Endothelial cell of umbilical vein (primary cell): ENCODE measurements around the gene MIA2. TPM values are rescaled to one million over a fixed set of nuclear protein-coding genes. Genes with fewer than 3 reads are reported as not detected.

Experiments
- BruUV-seq: library from RNA; stranded (reverse); fragments of 400-500 nt; replicated peaks from 2 replicates; lab custom pipeline; 2021; lab: Mats Ljungman, UMichigan
- CTCF ChIA-PET: fragments of 300-600, 350-600 bp; sonication (Branson Sonifier 250); formaldehyde crosslinking; loops from one replicate; lab custom pipeline; 2021; ENCODE audit warnings: antibody characterized with exemption, inconsistent platforms; lab: Charles Lee
- POLR2A ChIA-PET: fragments of 300-600, 350-600 bp; sonication (Branson Sonifier 250); formaldehyde crosslinking; loops from one replicate; lab custom pipeline; 2021; ENCODE audit warnings: antibody characterized with exemption, inconsistent platforms; lab: Charles Lee
- DNase-seq: peaks from one replicate; pipeline ENCODE4 v3.0.0-alpha.2; 2011; ENCODE audit warnings: low read depth, low spot score
- FAIRE-seq: peaks from 2 replicates; lab custom pipeline; 2011; peaks lifted over from hg19 to GRCh38; lab: Jason Lieb, UNC
- H2AFZ ChIP-seq: 2 replicates; pipeline ENCODE4 v1.6.0; 2012; ENCODE audit warnings: low read depth, low read length, control low read depth, inconsistent platforms
- H3K27ac ChIP-seq: 2 replicates; pipeline ENCODE4 v1.5.1; 2011; ENCODE audit warnings: low read depth, mild to moderate bottlenecking, control low read depth, low read length, moderate library complexity; ENCODE audit not compliant: insufficient read depth
- H3K27me3 ChIP-seq, 2 experiments: 2 replicates each; pipeline versions ENCODE4 v1.6.0 to v1.6.1; 2011; ENCODE audit warnings: low read length in 2 of 2, mixed read lengths in 1 of 2; ENCODE audit not compliant: control insufficient read depth in 2 of 2, insufficient read depth in 2 of 2
- H3K36me3 ChIP-seq, 2 experiments: 2 replicates in 1 of 2; 3 replicates in 1 of 2; pipeline ENCODE4 v1.5.1; 2011; ENCODE audit warnings: low read length in 2 of 2, mild to moderate bottlenecking in 1 of 2, moderate library complexity in 1 of 2; ENCODE audit not compliant: control insufficient read depth in 2 of 2, insufficient read depth in 2 of 2; ENCODE audit errors: extremely low read depth in 1 of 2
- H3K4me1 ChIP-seq: 3 replicates; pipeline ENCODE4 v1.5.1; 2011; ENCODE audit warnings: mild to moderate bottlenecking, low read length; ENCODE audit not compliant: control insufficient read depth, insufficient read depth; ENCODE audit errors: extremely low read depth
- H3K4me2 ChIP-seq: 2 replicates; pipeline ENCODE4 v1.6.1; 2011; ENCODE audit warnings: low read length, control low read depth, mixed read lengths; ENCODE audit not compliant: insufficient read depth
- H3K4me3 ChIP-seq, 3 experiments: fragments of 200-600 bp in 1 of 3; sonication (generic), shearing (Covaris generic) in 1 of 3; replicated peaks in 1 of 3; 2 replicates each; pipeline ENCODE4 v1.5.1; 2011 to 2016; ENCODE audit warnings: control low read depth in 3 of 3, low read length in 3 of 3, mild to moderate bottlenecking in 2 of 3, inconsistent platforms in 1 of 3, low read depth in 1 of 3, moderate library complexity in 1 of 3; ENCODE audit not compliant: insufficient read depth in 1 of 3
- H3K79me2 ChIP-seq: 2 replicates; pipeline ENCODE4 v1.6.0; 2012; ENCODE audit warnings: low read length, inconsistent platforms; ENCODE audit not compliant: control insufficient read depth, insufficient read depth
- H3K9ac ChIP-seq: replicated peaks from 2 replicates; pipeline ENCODE3; 2011; ENCODE audit warnings: low read length, control low read depth; ENCODE audit not compliant: insufficient read depth; ENCODE audit errors: extremely low read depth
- H3K9me1 ChIP-seq: replicated peaks from 3 replicates; pipeline ENCODE4 v1.6.0; 2011; ENCODE audit warnings: mild to moderate bottlenecking, low read length; ENCODE audit not compliant: control insufficient read depth, insufficient read depth; ENCODE audit errors: extremely low read depth
- H3K9me3 ChIP-seq: replicated peaks from 2 replicates; pipeline ENCODE4 v1.5.1; 2012; ENCODE audit warnings: low read length, inconsistent platforms; ENCODE audit not compliant: control insufficient read depth, insufficient read depth
- H4K20me1 ChIP-seq: replicated peaks from 2 replicates; pipeline ENCODE3; 2011; ENCODE audit warnings: mild to moderate bottlenecking, low read length; ENCODE audit not compliant: control insufficient read depth, insufficient read depth; ENCODE audit errors: extremely low read depth
- CTCF ChIP-seq, 2 donors: IDR thresholded peaks; 1 replicate in 1 of 2; 2 replicates in 1 of 2; pipeline ENCODE4 v1.5.1; 2011; ENCODE audit warnings: low read length in 2 of 2, mild to moderate bottlenecking in 2 of 2, moderate library complexity in 2 of 2, control low read depth in 1 of 2, inconsistent platforms in 1 of 2, low read depth in 1 of 2; ENCODE audit not compliant: insufficient read depth in 1 of 2; ENCODE audit errors: extremely low read depth in 1 of 2
- EZH2 ChIP-seq: IDR thresholded peaks from 2 replicates; pipeline ENCODE4 v1.6.1; 2012; ENCODE audit warnings: borderline replicate concordance, low read depth, mild to moderate bottlenecking, moderate library complexity, low read length, inconsistent platforms; ENCODE audit not compliant: severe bottlenecking
- FOS ChIP-seq: IDR thresholded peaks from 2 replicates; pipeline ENCODE4 v1.6.1; 2011; ENCODE audit warnings: mild to moderate bottlenecking, low read length, moderate library complexity, borderline replicate concordance; ENCODE audit not compliant: insufficient read depth
- GATA2 ChIP-seq: IDR thresholded peaks from 2 replicates; pipeline ENCODE4 v1.7.0; 2011; ENCODE audit warnings: low read depth, mild to moderate bottlenecking, moderate library complexity, mixed read lengths, low read length; ENCODE audit not compliant: insufficient read length, insufficient read depth
- JUN ChIP-seq: IDR thresholded peaks from 2 replicates; pipeline ENCODE4 v1.6.1; 2011; ENCODE audit warnings: borderline replicate concordance, low read depth; ENCODE audit not compliant: insufficient read length, insufficient read depth
- MAX ChIP-seq: IDR thresholded peaks from 2 replicates; pipeline ENCODE4 v1.6.1; 2011; ENCODE audit not compliant: insufficient read depth, insufficient read length
- MYC ChIP-seq: IDR thresholded peaks from one replicate; pipeline ENCODE4 v1.6.1; 2011; ENCODE audit warnings: mild to moderate bottlenecking, low read depth, low read length
- POLR2A ChIP-seq: IDR thresholded peaks from 2 replicates; pipeline ENCODE4 v1.6.1; 2012; ENCODE audit warnings: low read depth, mild to moderate bottlenecking, control low read depth, low read length
- POLR2AphosphoS5 ChIP-seq: IDR thresholded peaks from 2 replicates; pipeline ENCODE4 v1.6.1; 2012; ENCODE audit warnings: low read depth, mild to moderate bottlenecking, control low read depth, low read length, moderate library complexity; ENCODE audit not compliant: insufficient read depth
- dilution Hi-C: fragments of 300-500 bp; cut with MboI; formaldehyde crosslinking; loops from one replicate; pipeline ENCODE4 v1.15.0; 2019; ENCODE audit warnings: low sequenced_read_pairs; ENCODE audit not compliant: extremely low pct_ligation_motif_present
- intact Hi-C: fragments of 100-400 bp; cut with micrococcal nuclease; formaldehyde crosslinking; loops from one replicate; pipeline ENCODE4 v1.10.0; 2022
- polyA plus RNA-seq, 4 experiments: library from polyadenylated mRNA; depleted of rRNA in 3 of 4; stranded (reverse) in 3 of 4; unstranded in 1 of 4; fragments of >200 nt; gene quantifications; 2 replicates each; pipeline versions ENCODE4 v1.2.1 to v1.2.3, GENCODE V29; 2011 to 2012; ENCODE audit warnings: missing spikeins in 1 of 4
- total RNA-seq: library from RNA; stranded (reverse); gene quantifications from 2 replicates; pipeline ENCODE4 v1.2.3, GENCODE V29; 2021

MIA2 gene
- total and polyA plus RNA-seq, 2 donors (not counting 3 experiments of a cell fraction or from before 2014, with no cell fraction given) = 9.4 to 14.9 TPM

GRCh38 chr14:39382463-39382862, 148.7 kb downstream of the MIA2 start:
- no peak overlapping the region for H3K9ac ChIP-seq
- no peak overlapping the region for H3K4me3 ChIP-seq
- no peaks in the 10 kb centered on the region for H3K27me3 ChIP-seq
- H3K9me3 ChIP-seq = no peaks in the 10 kb centered on the region
- no peaks in the 10 kb centered on the region for H4K20me1 ChIP-seq
- DNase-seq (no peak), FAIRE-seq (no peak)
- H3K4me1 ChIP-seq = peaks cover 4% of the 10 kb centered on the region
- no peaks in the 10 kb centered on the region for H3K36me3 ChIP-seq
- no peaks in the 10 kb centered on the region for H3K9me1 ChIP-seq
- intact Hi-C loops = no loop called here
- dilution Hi-C loops = no loop called here
- H3K27ac ChIP-seq = no peak overlapping the region
- CTCF ChIA-PET = interaction anchor here (0.7 to 2.1 kb wide), 4 partner anchors 14 to 168 kb away, joined by 3 to 7 read pairs (median 4); no protein-coding TSS in a partner anchor
- POLR2A ChIA-PET = no interaction called here
- no peak for TF ChIP-seq MYC
- TF ChIP-seq GATA2 = no peak
- no peak for TF ChIP-seq MAX
- TF ChIP-seq EZH2 = no peak
- TF ChIP-seq CTCF (IDR thresholded peaks at IDR 0.05; ENCODE audit: extremely low read depth in 1 of 2, insufficient read depth in 1 of 2, low read depth in 1 of 2, low read length in 2 of 2) = no peak
- no peak for TF ChIP-seq JUN
- TF ChIP-seq POLR2AphosphoS5 = no peak
- no peak for TF ChIP-seq POLR2A
- no peak for TF ChIP-seq FOS
- no peak overlapping the region for H2AFZ ChIP-seq
- no peak overlapping the region for H3K4me2 ChIP-seq
- no peaks in the 10 kb centered on the region for H3K79me2 ChIP-seq
- no TSS peak for BruUV-seq
